Neutrophil (primary cell): ENCODE results near the gene IGSF21.

Source experiments
- H3K27ac ChIP-seq: fragments of 200-600 bp; sonication (generic); 2 replicates; pipeline ENCODE4 v1.5.1; 2016; ENCODE audit warnings: mild to moderate bottlenecking, moderate library complexity
- H3K27me3 ChIP-seq: fragments of 200-600 bp; sonication (generic); 2 replicates; pipeline ENCODE4 v1.6.0; 2016; ENCODE audit warnings: mild to moderate bottlenecking
- H3K36me3 ChIP-seq: fragments of 200-600 bp; sonication (generic); 2 replicates; pipeline ENCODE4 v1.5.1; 2017
- H3K4me1 ChIP-seq, 2 experiments: fragments of 200-600 bp in 1 of 2; sonication (generic) in 1 of 2; 1 replicate in 1 of 2; 2 replicates in 1 of 2; pipeline versions ENCODE4 v1.5.1 to v1.6.1; 2013 to 2016; ENCODE audit warnings: low read depth in 1 of 2, low read length in 1 of 2, mild to moderate bottlenecking in 1 of 2, moderate library complexity in 1 of 2; ENCODE audit not compliant: control insufficient read depth in 1 of 2, insufficient read depth in 1 of 2
- H3K4me3 ChIP-seq, 2 experiments: fragments of 200-600 bp in 1 of 2; sonication (generic) in 1 of 2; 1 replicate in 1 of 2; 2 replicates in 1 of 2; pipeline ENCODE4 v1.5.1; 2013 to 2016; ENCODE audit warnings: low read depth in 1 of 2, low read length in 1 of 2, mild to moderate bottlenecking in 1 of 2, moderate library complexity in 1 of 2
- H3K9me3 ChIP-seq: fragments of 200-600 bp; sonication (generic); 2 replicates; pipeline ENCODE4 v1.5.1; 2016
- TF ChIP-seq, protein P1 (sequence below): fragments of 200-600 bp; sonication (generic); IDR thresholded peaks from 2 replicates; pipeline ENCODE4 v1.5.1; 2016; ENCODE audit warnings: antibody characterized with exemption

IGSF21 gene

DNA sequence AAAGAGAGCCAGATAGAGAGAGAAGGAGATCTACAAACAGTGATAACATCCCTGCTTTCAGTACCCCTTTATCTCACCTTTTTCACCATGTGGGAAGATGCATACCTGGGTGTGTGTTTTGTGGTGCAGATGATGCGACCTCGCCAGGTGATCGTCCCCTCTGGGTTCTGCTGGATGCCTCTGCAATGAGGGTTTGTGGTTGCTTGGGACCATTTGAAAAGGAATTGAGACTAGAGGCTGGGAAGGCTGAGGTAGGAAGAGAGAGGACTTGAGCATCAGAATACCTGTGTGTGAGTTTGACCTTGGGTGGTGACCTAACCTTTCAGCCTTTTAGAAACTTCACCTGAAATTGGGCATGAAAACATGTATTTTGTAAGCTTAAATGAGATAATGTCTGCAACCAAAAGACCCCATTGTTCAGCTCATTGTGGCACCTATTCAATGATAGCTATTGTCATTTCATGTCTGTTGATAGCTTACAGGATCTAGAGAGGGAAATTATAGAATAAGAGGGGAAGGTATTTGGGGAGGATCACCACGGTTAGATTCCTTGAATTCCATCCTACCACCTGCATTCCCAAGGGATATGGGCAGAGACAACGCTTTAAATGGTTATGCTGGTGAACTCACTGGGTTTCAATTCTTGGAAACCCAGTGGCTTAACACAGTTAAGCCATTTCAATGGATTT, 125.7 kb downstream of the IGSF21 start:
- Histone ChIP-seq H3K9me3 (no peaks in the 10 kb centered on the region), H3K27ac (no peak overlapping the region), H3K27me3 (peaks cover 14% of the 10 kb centered on the region), H3K36me3 (no peaks in the 10 kb centered on the region), H3K4me3 (no peak overlapping the region), H3K4me1 (no peaks in the 10 kb centered on the region)
- TF ChIP-seq, protein P1, sequence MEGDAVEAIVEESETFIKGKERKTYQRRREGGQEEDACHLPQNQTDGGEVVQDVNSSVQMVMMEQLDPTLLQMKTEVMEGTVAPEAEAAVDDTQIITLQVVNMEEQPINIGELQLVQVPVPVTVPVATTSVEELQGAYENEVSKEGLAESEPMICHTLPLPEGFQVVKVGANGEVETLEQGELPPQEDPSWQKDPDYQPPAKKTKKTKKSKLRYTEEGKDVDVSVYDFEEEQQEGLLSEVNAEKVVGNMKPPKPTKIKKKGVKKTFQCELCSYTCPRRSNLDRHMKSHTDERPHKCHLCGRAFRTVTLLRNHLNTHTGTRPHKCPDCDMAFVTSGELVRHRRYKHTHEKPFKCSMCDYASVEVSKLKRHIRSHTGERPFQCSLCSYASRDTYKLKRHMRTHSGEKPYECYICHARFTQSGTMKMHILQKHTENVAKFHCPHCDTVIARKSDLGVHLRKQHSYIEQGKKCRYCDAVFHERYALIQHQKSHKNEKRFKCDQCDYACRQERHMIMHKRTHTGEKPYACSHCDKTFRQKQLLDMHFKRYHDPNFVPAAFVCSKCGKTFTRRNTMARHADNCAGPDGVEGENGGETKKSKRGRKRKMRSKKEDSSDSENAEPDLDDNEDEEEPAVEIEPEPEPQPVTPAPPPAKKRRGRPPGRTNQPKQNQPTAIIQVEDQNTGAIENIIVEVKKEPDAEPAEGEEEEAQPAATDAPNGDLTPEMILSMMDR = no peak

- TF ChIP-seq, protein P1 = no peak
- Histone ChIP-seq H3K9me3 (no peaks in the 10 kb centered on the region), H3K27ac (no peak overlapping the region), H3K27me3 (peaks cover 15% of the 10 kb centered on the region), H3K4me3 (no peak overlapping the region), H3K4me1 (no peaks in the 10 kb centered on the region), H3K36me3 (no peaks in the 10 kb centered on the region)
Observed at GRCh38 chr1:18234790-18235242, 127.2 kb downstream of the IGSF21 start.

DNA sequence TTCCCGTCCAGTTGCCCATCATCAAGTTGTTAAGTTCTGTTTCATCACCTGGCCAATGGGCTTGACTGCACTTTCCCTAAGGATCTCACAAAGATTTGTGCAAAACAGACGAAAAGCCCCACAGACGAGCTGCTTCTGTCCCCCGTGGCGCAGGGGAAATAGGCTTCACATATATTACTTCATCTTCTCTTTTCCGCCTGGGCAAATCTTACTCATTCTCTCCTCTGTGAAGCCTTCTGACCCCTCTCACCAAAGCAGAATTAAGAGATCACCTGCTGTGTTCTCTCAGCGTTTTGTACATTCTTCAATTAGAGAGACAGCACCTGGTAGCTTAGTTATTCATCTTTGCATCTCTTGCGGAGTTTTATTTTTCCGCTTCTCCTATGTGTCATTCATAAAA, 129.8 kb downstream of the IGSF21 start:
- no peak overlapping the region for H3K27ac ChIP-seq
- H3K27me3 ChIP-seq = peaks cover 8% of the 10 kb centered on the region
- H3K36me3 ChIP-seq = no peaks in the 10 kb centered on the region
- H3K4me3 ChIP-seq = no peak overlapping the region
- TF ChIP-seq, protein P1 = no peak
- H3K4me1 ChIP-seq = no peaks in the 10 kb centered on the region
- no peaks in the 10 kb centered on the region for H3K9me3 ChIP-seq

DNA sequence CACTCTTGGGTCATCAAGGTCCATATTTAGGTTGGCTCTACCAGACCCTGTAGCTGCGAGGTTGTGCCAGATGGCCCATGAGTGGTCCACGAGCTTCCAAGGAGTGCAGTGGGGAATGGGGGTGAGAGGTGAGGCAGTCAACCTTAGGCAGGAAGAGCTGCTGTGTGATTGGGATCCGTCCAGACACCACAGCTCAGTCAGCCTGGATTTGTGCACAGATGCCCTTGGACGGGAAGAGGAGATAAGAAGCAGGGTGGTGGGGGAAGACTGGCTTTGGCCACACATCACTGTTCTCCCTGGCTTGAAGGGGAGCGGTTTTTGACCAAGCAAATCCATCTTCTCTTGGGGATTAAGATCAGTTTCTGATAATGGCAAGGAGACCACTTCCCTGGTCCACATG, 130.6 kb downstream of the IGSF21 start:
- TF ChIP-seq, protein P1 = no peak
- peaks cover 8% of the 10 kb centered on the region for H3K27me3 ChIP-seq
- H3K9me3 ChIP-seq = no peaks in the 10 kb centered on the region
- no peaks in the 10 kb centered on the region for H3K4me1 ChIP-seq
- H3K4me3 ChIP-seq = no peak overlapping the region
- H3K36me3 ChIP-seq = no peaks in the 10 kb centered on the region
- H3K27ac ChIP-seq = no peak overlapping the region

- H3K4me3 ChIP-seq = no peak overlapping the region
- H3K36me3 ChIP-seq = no peaks in the 10 kb centered on the region
- no peak overlapping the region for H3K27ac ChIP-seq
- H3K27me3 ChIP-seq = peaks cover 8% of the 10 kb centered on the region
- TF ChIP-seq, protein P1 = no peak
- no peaks in the 10 kb centered on the region for H3K9me3 ChIP-seq
- no peaks in the 10 kb centered on the region for H3K4me1 ChIP-seq
Observed at GRCh38 chr1:18239671-18240070, 132.1 kb downstream of the IGSF21 start.
